Neural cell (in vitro differentiated cells): ENCODE data around the gene DPYSL4.
A peak's percentile ranks its signal among the peaks of the same experiment; 100 is the strongest.

ENCODE experiments used
- CTCF ChIP-seq: fragments of 450-650 bp; IDR thresholded peaks from 2 replicates; pipeline ENCODE4 v1.5.1; 2014; ENCODE audit warnings: antibody characterized with exemption, mild to moderate bottlenecking, moderate library complexity; ENCODE audit not compliant: poor library complexity, severe bottlenecking
- EP300 ChIP-seq: fragments of 450-650 bp; conservative IDR thresholded peaks from 2 replicates; pipeline ENCODE4 v1.6.1; 2014; ENCODE audit warnings: antibody characterized with exemption, mild to moderate bottlenecking, moderate library complexity; ENCODE audit not compliant: poor library complexity, severe bottlenecking
- EZH2 ChIP-seq: fragments of 200-600, 300-800 bp; shearing (Covaris generic), sonication (generic); IDR thresholded peaks from 2 replicates; pipeline ENCODE4 v1.6.1; 2014; ENCODE audit warnings: antibody characterized with exemption, low read length, borderline replicate concordance, mild to moderate bottlenecking; ENCODE audit not compliant: insufficient read depth, poor library complexity, severe bottlenecking
- MXI1 ChIP-seq: fragments of 450-650 bp; conservative IDR thresholded peaks from 2 replicates; pipeline ENCODE4 v1.6.1; 2014; ENCODE audit warnings: antibody characterized with exemption, mild to moderate bottlenecking; ENCODE audit not compliant: poor library complexity, severe bottlenecking
- POLR2AphosphoS5 ChIP-seq: IDR thresholded peaks from 2 replicates; pipeline ENCODE4 v1.6.1; 2012
- RAD21 ChIP-seq: fragments of 450-650 bp; conservative IDR thresholded peaks from 2 replicates; pipeline ENCODE4 v1.6.1; 2014; ENCODE audit warnings: antibody characterized with exemption, mild to moderate bottlenecking, moderate library complexity
- REST ChIP-seq: IDR thresholded peaks from 2 replicates; pipeline ENCODE4 v1.6.1; 2012; ENCODE audit warnings: borderline replicate concordance
- TAF1 ChIP-seq: IDR thresholded peaks from 2 replicates; pipeline ENCODE4 v1.6.1; 2012; ENCODE audit warnings: low read depth

- TF ChIP-seq CTCF = peak; percentile 12
- no peak for TF ChIP-seq TAF1
- TF ChIP-seq EP300 = no peak
- no peak for TF ChIP-seq MXI1
- no peak for TF ChIP-seq RAD21
- no peak for TF ChIP-seq POLR2AphosphoS5
- peak; percentile 63 for TF ChIP-seq REST
- TF ChIP-seq EZH2 = no peak
Observed at GRCh38 chr10:132176623-132177500, 9.9 kb upstream of the DPYSL4 start.
